M059J (cell line): ENCODE measurements around the gene PCSK6. TPM values are rescaled to one million over a fixed set of nuclear protein-coding genes. Genes with fewer than 3 reads are reported as not detected.

Experiments
- DNase-seq: peaks from one replicate; pipeline ENCODE4 v3.0.0-alpha.2; 2012; ENCODE audit warnings: low read depth
- total RNA-seq: library from RNA; depleted of rRNA; stranded (reverse); fragments of >200 nt; shearing (Covaris generic); gene quantifications from 2 replicates; pipeline ENCODE4 v1.2.3, GENCODE V29; 2014

Gene PCSK6
- total RNA-seq, 1 experiment from 2014 or later = not detected

- no peak for DNase-seq
Measured at GRCh38 chr15:101447561-101448071, 41.9 kb downstream of the PCSK6 start.

GRCh38 chr15:101447168-101447533, 42.4 kb downstream of the PCSK6 start:
- DNase-seq = no peak

- peak; percentile 53 for DNase-seq
Measured at GRCh38 chr15:101446518-101447167, 42.9 kb downstream of the PCSK6 start.

GRCh38 chr15:101445562-101446517, 43.7 kb downstream of the PCSK6 start:
- peak; percentile 84 for DNase-seq

- no peak for DNase-seq
Measured at GRCh38 chr15:101444807-101445508, 44.5 kb downstream of the PCSK6 start.

GRCh38 chr15:101444015-101444414, 45.5 kb downstream of the PCSK6 start:
- DNase-seq = no peak

- no peak for DNase-seq
Measured at GRCh38 chr15:101442272-101442671, 47.2 kb downstream of the PCSK6 start.

- DNase-seq = no peak
Measured at GRCh38 chr15:101441696-101442095, 47.8 kb downstream of the PCSK6 start.

- DNase-seq = no peak
Measured at GRCh38 chr15:101440846-101441590, 48.5 kb downstream of the PCSK6 start.

GRCh38 chr15:101439920-101440319, 49.6 kb downstream of the PCSK6 start:
- DNase-seq = peak; percentile 42

- DNase-seq = peak; percentile 37
Measured at GRCh38 chr15:101439285-101439919, 50.1 kb downstream of the PCSK6 start.

GRCh38 chr15:101438482-101439284, 50.8 kb downstream of the PCSK6 start:
- no peak for DNase-seq

GRCh38 chr15:101437618-101438481, 51.7 kb downstream of the PCSK6 start:
- no peak for DNase-seq

- DNase-seq = peak; percentile 52
Measured at GRCh38 chr15:101437209-101437608, 52.3 kb downstream of the PCSK6 start.

- DNase-seq = no peak
Measured at GRCh38 chr15:101436526-101436925, 53.0 kb downstream of the PCSK6 start.

- no peak for DNase-seq
Measured at GRCh38 chr15:101435761-101436160, 53.7 kb downstream of the PCSK6 start.

- no peak for DNase-seq
Measured at GRCh38 chr15:101434032-101434920, 55.2 kb downstream of the PCSK6 start.

GRCh38 chr15:101433396-101433795, 56.1 kb downstream of the PCSK6 start:
- DNase-seq = no peak
